PC-3 (cell line): ENCODE data around the gene SLC35A5. TPM values are rescaled to one million over a fixed set of nuclear protein-coding genes. Genes with fewer than 3 reads are reported as not detected.

Experiments used
- ATAC-seq: fragments of 200-7000 bp; cut with Tn5 transposase; 2 replicates; pipeline ENCODE4 v1.9.1; 2020; ENCODE audit warnings: mild to moderate bottlenecking, moderate library complexity
- BruUV-seq: library from RNA; stranded (reverse); fragments of 400-500 nt; replicated peaks from 2 replicates; lab custom pipeline; 2021; lab: Mats Ljungman, UMichigan
- CTCF ChIA-PET: fragments of 300-600 bp; sonication (Branson Sonifier 250); formaldehyde crosslinking; loops from one replicate; lab custom pipeline; 2022; ENCODE audit warnings: antibody characterized with exemption; lab: Charles Lee
- POLR2A ChIA-PET: fragments of 300-600 bp; sonication (Branson Sonifier 250); formaldehyde crosslinking; loops from one replicate; lab custom pipeline; 2022; ENCODE audit warnings: antibody characterized with exemption; ENCODE audit not compliant: unreplicated experiment; lab: Charles Lee
- DNase-seq: peaks from one replicate; pipeline ENCODE4 v3.0.0-alpha.2; 2015
- H2AFZ ChIP-seq: fragments of 300-600 bp; sonication (generic); 2 replicates; pipeline ENCODE4 v1.6.0; 2016; ENCODE audit warnings: antibody characterized with exemption, low read length
- H3F3A ChIP-seq: fragments of 300-600 bp; sonication (generic); one replicate; pipeline ENCODE4 v1.6.0; 2017; ENCODE audit warnings: antibody characterized with exemption, low read length, control low read depth, mild to moderate bottlenecking; ENCODE audit not compliant: unreplicated experiment
- H3K27ac ChIP-seq: fragments of 300-600 bp; sonication (generic); 2 replicates; pipeline ENCODE4 v1.5.1; 2016; ENCODE audit warnings: mild to moderate bottlenecking, low read length
- H3K27me3 ChIP-seq: fragments of 300-600 bp; sonication (generic); 2 replicates; pipeline ENCODE4 v1.6.1; 2016; ENCODE audit warnings: low read length, mixed read lengths
- H3K36me3 ChIP-seq: fragments of 300-600 bp; sonication (generic); 2 replicates; pipeline ENCODE4 v1.6.1; 2016; ENCODE audit warnings: low read depth, mixed run types, low read length, mixed read lengths
- H3K4me1 ChIP-seq: fragments of 300-600 bp; sonication (generic); 2 replicates; pipeline ENCODE4 v1.5.1; 2016; ENCODE audit warnings: low read length; ENCODE audit not compliant: insufficient read depth
- H3K4me2 ChIP-seq: fragments of 300-600 bp; sonication (generic); 2 replicates; pipeline ENCODE4 v1.6.0; 2016; ENCODE audit warnings: low read length
- H3K4me3 ChIP-seq: fragments of 300-600 bp; sonication (generic); 2 replicates; pipeline ENCODE4 v1.5.1; 2016; ENCODE audit warnings: mild to moderate bottlenecking, low read length, mixed read lengths
- H3K79me2 ChIP-seq: fragments of 300-600 bp; sonication (generic); 2 replicates; pipeline ENCODE4 v1.6.1; 2017; ENCODE audit warnings: low read length, mixed read lengths
- H3K9ac ChIP-seq: fragments of 300-600 bp; sonication (generic); 2 replicates; pipeline ENCODE4 v1.6.0; 2016; ENCODE audit warnings: mild to moderate bottlenecking, low read length
- H3K9me2 ChIP-seq: fragments of 300-600 bp; sonication (generic); replicated peaks from 2 replicates; pipeline ENCODE4 v1.6.1; 2016; ENCODE audit warnings: mixed run types, low read length, mixed read lengths
- H3K9me3 ChIP-seq: fragments of 300-600 bp; sonication (generic); 2 replicates; pipeline ENCODE4 v1.6.1; 2016; ENCODE audit warnings: low read length, mixed read lengths
- H4K20me1 ChIP-seq: fragments of 300-600 bp; sonication (generic); 2 replicates; pipeline ENCODE4 v1.6.1; 2016; ENCODE audit warnings: low read length, mixed read lengths
- EZH2 ChIP-seq: fragments of 300-600 bp; sonication (generic); IDR thresholded peaks from one replicate; pipeline ENCODE4 v1.6.1; 2017; ENCODE audit warnings: antibody characterized with exemption, mild to moderate bottlenecking, low read length; ENCODE audit not compliant: unreplicated experiment
- EZH2phosphoT487 ChIP-seq: fragments of 300-600 bp; sonication (generic); IDR thresholded peaks from 2 replicates; pipeline ENCODE4 v1.6.1; 2018; ENCODE audit warnings: mild to moderate bottlenecking, antibody characterized with exemption, low read length, borderline replicate concordance
- intact Hi-C: fragments of 100-400 bp; cut with micrococcal nuclease; formaldehyde crosslinking; loops from 2 replicates; pipeline ENCODE4 v1.9.0; 2023
- total RNA-seq: library from RNA; depleted of rRNA; stranded (reverse); fragments of >200 nt; gene quantifications from 2 replicates; pipeline ENCODE4 v1.2.3, GENCODE V29; 2014
- TF ChIP-seq, protein P1 (sequence below): fragments of 300-600 bp; sonication (generic); conservative IDR thresholded peaks from 2 replicates; pipeline ENCODE4 v1.5.1; 2017; ENCODE audit warnings: antibody characterized with exemption, low read depth, mild to moderate bottlenecking, low read length

SLC35A5 gene
- total RNA-seq, 1 experiment from 2014 or later, result 17.7 TPM

DNA sequence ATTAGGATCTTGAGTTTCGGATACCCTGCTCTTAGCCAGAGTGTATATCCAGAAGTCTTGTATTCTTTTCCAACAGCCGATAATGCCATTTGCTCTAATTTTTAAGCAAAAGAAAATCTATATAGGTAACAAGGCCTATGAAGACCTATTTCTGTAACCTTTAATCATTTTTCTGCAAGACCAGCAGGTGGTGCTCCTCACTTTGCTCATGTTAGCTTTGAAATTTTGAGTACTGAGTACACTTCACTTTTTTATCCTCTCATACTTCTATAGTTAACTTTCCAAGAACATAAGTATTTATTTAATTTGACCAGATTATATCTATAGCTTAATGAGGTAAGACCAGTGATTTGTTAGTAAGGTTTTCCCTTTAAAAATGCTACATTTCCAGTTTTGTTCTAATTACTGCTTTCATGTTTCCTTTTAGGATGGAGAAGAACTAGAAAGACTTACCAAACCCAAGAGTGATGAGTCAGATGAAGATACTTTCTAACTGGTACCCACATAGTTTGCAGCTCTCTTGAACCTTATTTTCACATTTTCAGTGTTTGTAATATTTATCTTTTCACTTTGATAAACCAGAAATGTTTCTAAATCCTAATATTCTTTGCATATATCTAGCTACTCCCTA lies 20.5 kb downstream of the SLC35A5 start:
- Histone ChIP-seq H4K20me1 (no peaks in the 10 kb centered on the region), H3K27ac (no peak overlapping the region), H3K9ac (no peak overlapping the region), H3K79me2 (no peaks in the 10 kb centered on the region), H3K4me1 (peaks cover 3% of the 10 kb centered on the region; the same call in 1 of the 2 replicates), H3K36me3 (no peaks in the 10 kb centered on the region), H3K9me3 (no peaks in the 10 kb centered on the region), H3K4me2 (no peak overlapping the region), H3K4me3 (no peak overlapping the region), H3F3A (no peaks in the 10 kb centered on the region), H3K9me2 (no peaks in the 10 kb centered on the region), H2AFZ (no peak overlapping the region), H3K27me3 (no peaks in the 10 kb centered on the region)
- no TSS peak for BruUV-seq
- ATAC-seq (peak; percentile 77), DNase-seq (peak; percentile 73)
- POLR2A ChIA-PET, result no interaction called here
- CTCF ChIA-PET, result interaction anchor here (1.7 kb wide), 1 partner anchor 61 kb away, joined by 9 read pairs; no protein-coding TSS in a partner anchor
- intact Hi-C loops, result loop anchor here (1.0 kb wide), 6 partner anchors 47 to 397 kb away; no protein-coding TSS in a partner anchor
- TF ChIP-seq, protein P1, sequence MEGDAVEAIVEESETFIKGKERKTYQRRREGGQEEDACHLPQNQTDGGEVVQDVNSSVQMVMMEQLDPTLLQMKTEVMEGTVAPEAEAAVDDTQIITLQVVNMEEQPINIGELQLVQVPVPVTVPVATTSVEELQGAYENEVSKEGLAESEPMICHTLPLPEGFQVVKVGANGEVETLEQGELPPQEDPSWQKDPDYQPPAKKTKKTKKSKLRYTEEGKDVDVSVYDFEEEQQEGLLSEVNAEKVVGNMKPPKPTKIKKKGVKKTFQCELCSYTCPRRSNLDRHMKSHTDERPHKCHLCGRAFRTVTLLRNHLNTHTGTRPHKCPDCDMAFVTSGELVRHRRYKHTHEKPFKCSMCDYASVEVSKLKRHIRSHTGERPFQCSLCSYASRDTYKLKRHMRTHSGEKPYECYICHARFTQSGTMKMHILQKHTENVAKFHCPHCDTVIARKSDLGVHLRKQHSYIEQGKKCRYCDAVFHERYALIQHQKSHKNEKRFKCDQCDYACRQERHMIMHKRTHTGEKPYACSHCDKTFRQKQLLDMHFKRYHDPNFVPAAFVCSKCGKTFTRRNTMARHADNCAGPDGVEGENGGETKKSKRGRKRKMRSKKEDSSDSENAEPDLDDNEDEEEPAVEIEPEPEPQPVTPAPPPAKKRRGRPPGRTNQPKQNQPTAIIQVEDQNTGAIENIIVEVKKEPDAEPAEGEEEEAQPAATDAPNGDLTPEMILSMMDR, result peak; percentile 91
- TF ChIP-seq EZH2, result no peak

DNA sequence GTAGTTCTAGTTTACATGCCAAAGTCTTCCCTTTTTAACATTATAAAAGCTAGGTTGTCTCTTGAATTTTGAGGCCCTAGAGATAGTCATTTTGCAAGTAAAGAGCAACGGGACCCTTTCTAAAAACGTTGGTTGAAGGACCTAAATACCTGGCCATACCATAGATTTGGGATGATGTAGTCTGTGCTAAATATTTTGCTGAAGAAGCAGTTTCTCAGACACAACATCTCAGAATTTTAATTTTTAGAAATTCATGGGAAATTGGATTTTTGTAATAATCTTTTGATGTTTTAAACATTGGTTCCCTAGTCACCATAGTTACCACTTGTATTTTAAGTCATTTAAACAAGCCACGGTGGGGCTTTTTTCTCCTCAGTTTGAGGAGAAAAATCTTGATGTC lies 21.3 kb downstream of the SLC35A5 start:
- intact Hi-C loops, result no loop called here
- H3K9me3 ChIP-seq, result no peaks in the 10 kb centered on the region
- no peaks in the 10 kb centered on the region for H3F3A ChIP-seq
- no peak for DNase-seq
- H3K4me2 ChIP-seq, result no peak overlapping the region
- no peaks in the 10 kb centered on the region for H3K9me2 ChIP-seq
- no peaks in the 10 kb centered on the region for H3K27me3 ChIP-seq
- no peak overlapping the region for H3K9ac ChIP-seq
- TF ChIP-seq, protein P1, result no peak
- TF ChIP-seq EZH2 (no peak), EZH2phosphoT487 (no peak)
- ChIA-PET POLR2A (no interaction called here), CTCF (no interaction called here)
- H3K4me1 ChIP-seq, result peaks cover 2% of the 10 kb centered on the region; the same call in 1 of the 2 replicates
- no peak overlapping the region for H3K4me3 ChIP-seq
- no TSS peak for BruUV-seq
- no peak overlapping the region for H2AFZ ChIP-seq
- no peaks in the 10 kb centered on the region for H3K36me3 ChIP-seq
- no peaks in the 10 kb centered on the region for H4K20me1 ChIP-seq
- H3K27ac ChIP-seq, result no peak overlapping the region
- ATAC-seq, result no peak
- H3K79me2 ChIP-seq, result no peaks in the 10 kb centered on the region

DNA sequence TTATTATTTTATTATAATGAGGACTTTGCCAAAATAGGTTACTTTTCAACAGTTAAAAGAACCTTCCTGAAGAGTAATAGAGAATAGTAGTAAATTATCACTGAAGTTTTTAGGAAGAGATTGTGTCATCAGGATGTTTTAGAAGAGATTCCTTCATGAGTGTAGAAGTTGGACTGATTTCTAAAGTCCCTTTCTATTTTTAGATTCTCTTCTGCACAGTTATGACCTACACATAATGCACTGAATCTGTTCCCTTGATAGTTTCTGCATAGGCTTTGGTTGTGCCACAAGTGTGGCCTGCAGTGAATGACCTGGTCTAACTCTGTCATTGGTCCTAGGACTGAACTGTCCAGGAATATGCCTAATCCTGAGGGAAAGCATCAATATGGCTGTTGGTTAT lies 23.9 kb downstream of the SLC35A5 start:
- DNase-seq (no peak), ATAC-seq (no peak)
- Histone ChIP-seq H3K4me2 (no peak overlapping the region), H3K36me3 (no peaks in the 10 kb centered on the region), H2AFZ (no peak overlapping the region), H4K20me1 (no peaks in the 10 kb centered on the region), H3F3A (no peaks in the 10 kb centered on the region), H3K79me2 (no peaks in the 10 kb centered on the region), H3K9me2 (no peaks in the 10 kb centered on the region), H3K4me1 (no peaks in the 10 kb centered on the region), H3K27me3 (no peaks in the 10 kb centered on the region), H3K9me3 (no peaks in the 10 kb centered on the region), H3K27ac (no peak overlapping the region), H3K4me3 (no peak overlapping the region), H3K9ac (no peak overlapping the region)
- TF ChIP-seq EZH2phosphoT487, result no peak
- no peak for TF ChIP-seq EZH2
- TF ChIP-seq, protein P1, result no peak
- ChIA-PET CTCF (no interaction called here), POLR2A (no interaction called here)
- intact Hi-C loops, result no loop called here
- no TSS peak for BruUV-seq
